HEK293 (cell line): ENCODE results near the gene TTLL3.

ENCODE experiments used
- AEBP2 ChIP-seq: fragments of 450-650 bp; formaldehyde crosslinking; IDR thresholded peaks from 2 replicates; pipeline ENCODE4 v1.5.1; 2016; ENCODE audit warnings: missing biosample characterization, missing genetic modification characterization, borderline replicate concordance
- CTCF ChIP-seq: fragments of 450-650 bp; formaldehyde crosslinking; IDR thresholded peaks from 2 replicates; pipeline ENCODE4 v1.5.1; 2016; ENCODE audit warnings: missing biosample characterization, missing genetic modification characterization
- RBAK ChIP-seq: fragments of 450-650 bp; formaldehyde crosslinking; IDR thresholded peaks from 2 replicates; pipeline ENCODE4 v1.5.1; 2016; ENCODE audit warnings: missing biosample characterization, missing genetic modification characterization
- SP3 ChIP-seq: fragments of 450-650 bp; formaldehyde crosslinking; IDR thresholded peaks from 2 replicates; pipeline ENCODE4 v1.5.1; 2016; ENCODE audit warnings: missing biosample characterization, missing genetic modification characterization
- ZNF146 ChIP-seq: fragments of 450-650 bp; formaldehyde crosslinking; IDR thresholded peaks from 2 replicates; pipeline ENCODE4 v1.5.1; 2016; ENCODE audit warnings: missing biosample characterization, missing genetic modification characterization
- ZNF214 ChIP-seq: fragments of 450-650 bp; formaldehyde crosslinking; IDR thresholded peaks from 2 replicates; pipeline ENCODE4 v1.5.1; 2017; ENCODE audit warnings: missing biosample characterization, mild to moderate bottlenecking, missing genetic modification characterization, borderline replicate concordance
- ZNF292 ChIP-seq: fragments of 450-650 bp; formaldehyde crosslinking; IDR thresholded peaks from 2 replicates; pipeline ENCODE4 v1.5.1; 2016; ENCODE audit warnings: low read depth, missing biosample characterization, missing genetic modification characterization, borderline replicate concordance
- ZNF549 ChIP-seq: fragments of 450-650 bp; IDR thresholded peaks from 2 replicates; pipeline ENCODE4 v1.5.1; 2018; ENCODE audit warnings: missing biosample characterization, missing genetic modification characterization, mild to moderate bottlenecking, inconsistent platforms, moderate library complexity

- TF ChIP-seq CTCF (tag by site-specific recombination) (no peak), ZNF146 (no peak), RBAK (no peak), SP3 (tag by site-specific recombination) (no peak), ZNF292 (no peak), AEBP2 (no peak), ZNF214 (tag by site-specific recombination) (no peak), ZNF549 (no peak)
Measured at GRCh38 chr3:9815986-9816385, 5.9 kb downstream of the TTLL3 start.
